HG03095 (cell line): ENCODE data around the gene TTC34.
"Not testable (repeated sequence)": the region's sequence is repeated elsewhere in the genome, so short reads cannot be mapped to it uniquely, and the experiment has no call there.

ENCODE experiments used
- ATAC-seq: cut with Tn5 transposase; IDR thresholded peaks from one replicate; pipeline ENCODE4 v1.9.1; 2021; ENCODE audit warnings: moderate library complexity; ENCODE audit not compliant: unreplicated experiment

TTC34 gene

GRCh38 chr1:2684878-2685277, 116.6 kb downstream of the TTC34 start:
- ATAC-seq = not testable (repeated sequence)

DNA sequence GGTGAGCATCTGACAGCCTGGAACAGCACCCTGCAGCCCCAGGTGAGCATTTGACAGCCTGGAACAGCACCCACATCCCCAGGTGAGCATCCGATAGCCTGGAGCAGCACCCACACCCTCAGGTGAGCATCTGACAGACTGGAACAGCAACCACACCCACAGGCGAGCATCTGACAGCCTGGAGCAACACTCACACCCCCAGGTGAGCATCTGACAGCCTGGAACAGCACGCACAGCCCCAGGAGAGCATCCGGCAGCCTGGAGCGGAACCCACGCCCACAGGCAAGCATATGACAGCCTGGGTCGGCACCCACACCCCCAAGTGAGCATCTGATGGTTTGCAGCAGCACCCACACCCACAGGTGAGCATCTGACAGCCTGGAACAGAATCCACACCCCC, 117.5 kb downstream of the TTC34 start:
- not testable (repeated sequence) for ATAC-seq

GRCh38 chr1:2683321-2683741, 118.2 kb downstream of the TTC34 start:
- not testable (repeated sequence) for ATAC-seq

DNA sequence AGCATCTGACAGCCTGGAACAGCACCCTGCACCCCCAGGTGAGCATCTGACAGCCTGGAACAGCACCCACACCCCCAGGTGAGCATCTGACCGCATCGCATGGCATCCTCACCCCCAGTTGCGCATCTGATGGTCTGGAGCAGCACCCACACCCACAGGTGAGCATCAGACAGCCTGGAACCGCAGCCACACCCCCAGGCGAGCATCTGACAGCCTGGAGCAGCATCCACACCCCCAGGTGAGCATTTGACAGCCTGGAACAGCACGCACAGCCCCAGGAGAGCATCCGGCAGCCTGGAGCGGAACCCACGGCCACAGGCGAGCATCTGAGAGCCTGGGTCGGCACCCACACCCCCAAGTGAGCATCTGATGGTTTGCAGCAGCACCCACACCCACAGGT, 118.6 kb downstream of the TTC34 start:
- not testable (repeated sequence) for ATAC-seq

DNA sequence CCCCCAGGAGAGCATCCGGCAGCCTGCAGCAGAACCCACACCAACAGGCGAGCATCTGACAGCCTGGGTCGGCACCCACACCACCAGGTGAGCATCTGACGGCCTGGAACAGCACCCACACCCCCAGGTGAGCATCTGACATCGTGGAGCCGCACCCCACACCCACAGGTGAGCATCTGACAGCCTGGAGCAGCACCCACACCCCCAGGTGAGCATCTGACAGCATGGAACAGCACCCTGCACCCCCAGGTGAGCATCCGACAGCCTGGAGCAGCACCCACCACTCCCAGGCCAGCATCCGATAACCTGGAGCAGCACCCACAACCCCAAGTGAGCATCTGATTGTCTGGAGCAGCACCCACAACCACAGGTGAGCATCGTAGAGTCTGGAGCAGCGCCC, 124.8 kb downstream of the TTC34 start:
- not testable (repeated sequence) for ATAC-seq

DNA sequence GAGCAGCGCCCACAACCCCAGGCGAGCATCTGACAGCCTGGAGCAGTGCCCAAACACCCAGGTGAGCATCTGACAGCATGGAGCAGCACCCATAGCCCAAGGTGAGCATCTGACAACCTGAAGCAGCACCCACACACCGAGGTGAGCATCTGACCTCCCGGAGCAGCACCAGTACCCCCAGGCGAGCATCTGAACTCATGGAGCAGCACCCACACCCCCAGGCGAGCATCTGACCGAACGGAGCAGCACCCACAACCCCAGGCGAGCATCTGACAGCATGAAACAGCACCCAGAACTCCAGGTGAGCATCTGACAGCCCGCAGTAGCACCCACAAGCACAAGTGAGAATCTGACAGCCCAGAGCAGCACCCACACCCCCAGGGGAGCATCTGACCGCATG, 129.8 kb downstream of the TTC34 start:
- ATAC-seq = not testable (repeated sequence)

DNA sequence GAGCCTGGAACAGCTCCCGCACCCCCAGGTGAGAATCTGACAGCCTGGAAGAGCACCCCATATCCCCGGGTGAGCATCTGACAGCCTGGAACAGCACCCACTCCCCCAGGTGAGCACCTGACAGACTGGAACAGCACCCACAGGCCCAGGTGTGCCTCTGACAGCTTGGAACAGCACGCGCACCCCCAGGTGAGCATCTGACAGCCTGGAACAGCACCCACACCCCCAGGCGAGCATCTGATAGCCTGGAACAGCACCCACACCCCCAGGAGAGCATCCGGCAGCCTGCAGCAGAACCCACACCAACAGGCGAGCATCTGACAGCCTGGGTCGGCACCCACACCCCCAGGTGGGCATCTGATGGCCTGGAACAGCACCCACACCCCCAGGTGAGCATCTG, 141.7 kb downstream of the TTC34 start:
- ATAC-seq = not testable (repeated sequence)

GRCh38 chr1:2657909-2658308, 143.6 kb downstream of the TTC34 start:
- not testable (repeated sequence) for ATAC-seq

- ATAC-seq = not testable (repeated sequence)
Measured at GRCh38 chr1:2657124-2657523, 144.4 kb downstream of the TTC34 start.

DNA sequence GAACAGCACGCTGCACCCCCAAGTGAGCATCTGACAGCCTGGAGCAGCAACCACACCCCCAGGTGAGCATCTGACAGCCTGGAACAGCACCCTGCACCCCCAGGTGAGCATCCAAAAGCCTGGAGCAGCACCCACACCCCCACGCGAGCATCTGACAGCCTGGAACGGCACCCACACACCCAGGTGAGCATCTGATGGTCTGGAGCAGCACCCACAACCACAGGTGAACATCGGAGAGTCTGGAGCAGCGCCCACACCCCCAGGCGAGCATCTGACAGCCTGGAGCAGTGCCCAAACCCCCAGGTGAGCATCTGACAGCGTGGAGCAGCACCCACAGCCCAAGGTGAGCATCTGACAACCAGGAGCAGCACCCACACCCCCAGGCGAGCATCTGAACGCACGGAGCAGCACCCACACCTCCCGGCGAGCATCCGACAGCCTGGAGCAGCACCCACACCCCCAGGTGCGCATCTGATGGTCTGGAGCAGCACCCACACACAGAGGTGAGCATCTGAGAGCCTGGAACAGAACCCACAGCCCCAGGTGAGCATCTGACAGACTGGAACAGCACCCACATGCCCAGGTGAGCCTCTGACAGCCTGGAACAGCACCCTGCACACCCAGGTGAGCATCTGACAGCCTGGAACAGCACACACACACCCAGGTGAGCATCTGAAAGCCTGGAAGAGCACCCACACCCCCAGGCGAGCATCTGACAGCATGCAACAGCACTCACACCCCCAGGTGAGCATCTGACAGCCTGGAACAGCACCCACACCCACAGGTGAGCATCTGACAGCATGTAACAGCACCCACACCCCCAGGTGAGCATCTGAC, 145.7 kb downstream of the TTC34 start:
- ATAC-seq = not testable (repeated sequence)

DNA sequence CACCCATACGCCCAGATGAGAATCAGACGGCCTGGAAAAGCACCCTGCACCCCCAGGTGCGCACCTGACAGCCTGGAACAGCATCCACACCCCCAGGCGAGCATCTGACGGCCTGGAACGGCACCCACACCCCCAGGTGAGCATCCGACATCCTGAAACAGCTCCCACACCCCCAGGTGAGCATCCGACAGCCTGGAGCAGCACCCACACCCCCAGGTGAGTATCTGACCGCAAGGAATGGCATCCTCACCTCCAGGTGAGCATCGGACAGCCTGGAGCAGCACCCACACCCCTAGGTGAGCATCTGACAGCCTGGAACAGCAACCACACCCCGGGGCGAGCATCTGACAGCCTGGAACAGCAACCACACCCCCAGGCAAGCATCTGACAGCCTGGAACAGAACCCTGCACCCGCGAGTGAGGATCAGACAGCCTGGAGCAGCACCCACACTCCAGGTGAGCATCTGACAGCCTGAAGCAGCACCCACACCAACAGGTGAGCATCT, 147.0 kb downstream of the TTC34 start:
- ATAC-seq = not testable (repeated sequence)

GRCh38 chr1:2653741-2654442, 147.6 kb downstream of the TTC34 start:
- ATAC-seq = not testable (repeated sequence)

- not testable (repeated sequence) for ATAC-seq
Measured at GRCh38 chr1:2652926-2653571, 148.4 kb downstream of the TTC34 start.

DNA sequence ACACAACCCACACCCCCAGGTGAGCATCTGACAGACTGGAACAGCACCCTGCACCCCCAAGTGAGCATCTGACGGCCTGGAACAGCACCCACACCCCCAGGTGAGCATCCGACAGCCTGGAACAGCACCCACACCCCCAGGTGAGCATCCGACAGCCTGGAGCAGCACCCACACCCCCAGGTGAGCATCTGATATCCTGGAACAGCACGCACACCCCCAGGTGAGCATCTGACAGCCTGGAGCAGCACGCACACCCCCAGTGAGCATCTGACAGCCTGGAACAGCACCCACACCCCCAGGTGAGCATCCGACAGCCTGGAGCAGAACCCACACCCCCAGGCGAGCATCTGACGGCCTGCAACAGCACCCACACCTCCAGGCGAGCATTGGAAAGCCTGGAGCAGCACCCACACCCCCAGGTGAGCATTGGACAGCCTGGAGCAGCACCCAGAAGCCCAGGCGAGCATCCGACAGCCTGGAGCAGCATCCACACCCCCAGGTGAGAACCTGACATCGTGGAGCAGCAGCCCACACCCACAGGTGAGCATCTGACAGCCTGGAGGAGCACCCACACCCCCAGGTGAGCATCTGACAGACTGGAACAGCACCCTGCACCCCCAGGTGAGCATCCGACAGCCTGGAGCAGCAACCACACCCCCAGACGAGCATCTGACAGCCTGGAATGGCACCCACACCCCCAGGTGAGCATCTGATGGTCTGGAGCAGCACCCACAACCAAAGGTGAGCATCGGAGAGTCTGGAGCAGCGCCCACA, 149.2 kb downstream of the TTC34 start:
- ATAC-seq = not testable (repeated sequence)

GRCh38 chr1:2650967-2651645, 150.4 kb downstream of the TTC34 start:
- ATAC-seq = no peak

GRCh38 chr1:2646837-2647236, 154.7 kb downstream of the TTC34 start:
- ATAC-seq = no peak

DNA sequence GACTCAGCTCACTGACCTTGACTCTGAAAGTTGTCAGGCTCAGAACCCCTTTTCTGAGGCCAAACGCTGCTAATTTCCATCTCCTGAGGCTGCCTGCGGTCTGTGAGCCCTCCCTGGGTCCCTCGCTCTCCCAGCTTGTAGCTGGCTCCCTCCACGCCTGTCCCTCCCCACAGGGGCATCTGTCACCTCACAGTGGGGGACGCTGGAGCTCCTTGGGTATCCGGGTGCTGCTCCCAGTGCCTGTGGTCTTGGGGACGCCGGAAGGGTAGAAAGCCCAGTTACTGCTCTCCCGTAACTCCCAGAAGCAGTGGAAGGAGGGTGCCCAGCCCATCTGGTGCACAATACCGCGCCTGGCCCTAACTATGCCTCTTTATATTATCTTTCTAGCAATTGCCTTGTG, 155.7 kb downstream of the TTC34 start:
- ATAC-seq = no peak

DNA sequence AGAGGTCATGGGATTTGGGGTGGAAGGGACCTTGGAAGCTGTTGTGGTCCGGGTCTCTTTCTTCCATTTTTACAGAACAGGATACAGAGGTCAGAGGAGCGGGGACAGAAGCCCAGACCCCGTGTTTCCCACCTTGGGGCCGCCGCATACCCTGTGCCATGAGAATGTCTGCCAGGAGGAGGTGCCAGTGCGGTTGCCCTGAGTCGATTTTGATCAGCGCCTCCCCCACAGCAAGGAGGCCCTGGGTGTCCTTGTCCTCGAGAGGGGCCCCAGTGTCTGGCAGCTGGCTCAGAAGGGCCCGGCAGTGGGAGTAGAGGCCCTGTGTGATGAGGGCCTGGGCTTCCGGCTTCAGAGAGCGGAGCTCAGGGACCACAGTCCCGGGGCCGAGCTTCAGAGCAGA, 156.3 kb downstream of the TTC34 start:
- no peak for ATAC-seq

- ATAC-seq = no peak
Measured at GRCh38 chr1:2644591-2645101, 156.8 kb downstream of the TTC34 start.

- no peak for ATAC-seq
Measured at GRCh38 chr1:2644171-2644570, 157.3 kb downstream of the TTC34 start.
